ENCODE results near the gene COA5.
"Not testable (repeated sequence)": the region's sequence is repeated elsewhere in the genome, so short reads cannot be mapped to it uniquely, and the experiment has no call there.

Gene COA5

DNA sequence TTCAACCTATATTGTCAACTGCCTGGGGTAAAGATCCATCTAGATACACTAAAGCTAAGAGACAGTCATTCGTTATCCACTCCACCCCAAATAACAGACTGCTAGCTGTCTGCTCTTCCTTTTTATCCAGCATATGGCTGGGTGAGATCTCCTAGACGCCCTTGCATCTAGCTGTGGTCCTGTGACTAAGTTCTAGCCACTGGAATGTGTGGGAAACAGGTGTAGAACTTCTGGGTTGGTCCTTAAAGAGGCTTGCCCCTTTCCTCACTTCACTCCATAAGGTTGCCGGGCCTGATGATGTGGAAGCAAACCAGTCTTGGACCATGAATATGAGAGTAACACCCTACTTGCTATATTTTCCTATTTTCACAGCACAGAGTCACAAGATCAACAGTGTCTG, 3.2 kb downstream of the COA5 start:
- no peak for DNase-seq

DNA sequence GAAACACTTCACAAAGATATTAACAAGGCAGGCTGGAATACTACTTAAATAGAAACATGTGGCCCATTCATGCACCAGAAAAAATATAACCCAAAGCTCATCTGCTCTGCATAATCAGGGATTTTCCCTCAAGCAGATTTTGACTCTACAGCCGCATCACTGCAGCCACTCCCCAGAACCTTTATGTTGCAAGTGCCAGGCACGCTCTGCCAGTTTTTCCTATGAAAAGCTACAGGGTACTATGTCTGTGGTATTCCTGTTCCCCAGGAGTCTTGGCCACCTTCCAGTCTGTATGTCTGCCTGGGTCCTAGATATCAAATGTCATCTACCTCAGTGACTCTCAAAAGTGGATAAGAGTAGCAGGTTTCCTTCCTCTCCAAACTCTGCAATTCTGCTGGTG, 3.8 kb downstream of the COA5 start:
- no peak for DNase-seq

DNA sequence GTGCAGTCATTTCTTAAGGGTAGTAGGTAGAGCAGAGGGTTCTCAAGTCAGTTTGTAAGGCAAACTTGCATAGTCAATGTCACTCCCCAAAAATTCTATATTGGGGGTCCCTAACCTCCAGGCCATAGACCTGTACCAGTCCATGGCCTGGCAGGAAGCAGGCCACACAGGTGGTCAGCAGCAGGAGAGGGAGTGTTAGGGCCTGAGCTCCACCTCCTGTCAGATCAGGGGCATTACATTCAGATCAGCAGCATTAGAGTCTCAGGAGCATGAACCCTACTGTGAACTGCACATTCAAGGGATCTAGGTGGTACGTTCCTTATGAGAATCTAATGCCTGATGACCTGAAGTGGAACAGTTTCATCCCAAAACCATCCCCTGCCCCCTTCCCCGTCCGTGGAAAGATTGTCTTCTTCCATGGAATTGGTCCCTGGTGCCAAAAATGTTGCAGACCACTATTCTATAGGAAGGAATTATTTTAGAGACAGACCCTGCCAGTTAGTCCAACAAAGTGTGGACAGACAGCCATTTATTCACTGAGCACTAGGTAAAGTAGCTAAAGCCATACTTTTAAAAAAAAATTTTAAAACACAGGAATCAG, 6.7 kb downstream of the COA5 start:
- DNase-seq, result no peak

DNA sequence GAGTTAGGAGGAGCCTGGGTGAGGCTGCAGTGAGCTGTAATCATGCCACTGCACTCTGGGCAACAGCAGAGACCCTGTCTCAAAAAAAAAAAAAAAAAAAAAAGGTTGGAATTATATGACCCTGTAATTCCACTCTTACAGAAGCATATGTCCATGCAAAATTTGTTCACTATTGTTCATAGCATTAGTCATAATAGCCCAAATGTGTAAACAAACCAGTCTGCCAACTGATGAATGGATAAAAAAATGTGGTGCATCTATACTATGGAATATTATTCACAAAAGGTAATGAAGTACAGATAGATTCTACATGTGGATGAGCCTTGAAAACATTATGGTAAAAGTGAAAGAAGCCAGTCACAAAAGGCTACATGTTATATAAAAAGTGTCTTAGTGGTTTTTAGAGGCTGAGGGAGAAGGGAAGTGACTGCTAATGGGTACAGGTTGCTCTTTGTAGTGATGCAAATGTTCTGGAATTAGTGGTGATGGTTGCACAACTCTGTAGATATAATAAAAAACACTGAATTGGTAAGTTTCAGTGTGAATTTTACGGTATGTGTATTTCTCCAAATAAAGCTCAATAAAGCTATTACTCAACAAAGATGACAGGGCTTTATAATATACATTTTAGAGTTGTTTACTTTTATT, 9.4 kb downstream of the COA5 start:
- DNase-seq, result no peak

DNA sequence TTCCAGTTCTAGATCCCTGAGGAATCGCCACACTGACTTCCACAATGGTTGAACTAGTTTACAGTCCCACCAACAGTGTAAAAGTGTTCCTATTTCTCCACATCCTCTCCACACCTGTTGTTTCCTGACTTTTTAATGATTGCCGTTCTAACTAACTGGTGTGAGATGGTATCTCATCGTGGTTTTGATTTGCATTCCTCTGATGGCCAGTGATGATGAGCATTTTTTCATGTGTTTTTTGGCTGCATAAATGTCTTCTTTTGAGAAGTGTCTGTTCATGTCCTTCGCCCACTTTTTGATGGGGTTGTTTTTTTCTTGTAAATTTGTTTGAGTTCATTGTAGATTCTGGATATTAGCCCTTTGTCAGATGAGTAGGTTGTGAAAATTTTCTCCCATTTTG, 13.6 kb downstream of the COA5 start:
- DNase-seq, result not testable (repeated sequence)

DNA sequence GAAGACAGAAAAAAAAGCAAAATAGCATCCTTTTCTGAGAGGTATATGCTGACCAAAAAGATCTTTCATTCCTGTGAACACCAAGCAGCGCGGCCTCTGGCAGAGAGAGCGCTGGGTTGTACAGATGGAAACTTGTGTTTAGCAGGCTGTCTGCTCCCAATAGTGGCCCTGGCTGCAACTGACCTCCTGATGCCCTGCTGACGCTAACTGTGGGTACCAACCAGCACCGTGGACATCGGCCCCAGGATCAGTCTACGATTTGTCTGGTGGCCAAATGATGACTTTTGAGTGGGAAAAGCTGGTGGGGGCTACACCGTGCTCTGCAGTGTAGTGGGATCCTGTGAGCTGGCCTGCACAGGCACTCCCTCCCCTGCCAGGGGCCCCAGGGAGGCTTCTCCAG, 15.7 kb downstream of the COA5 start:
- no peak for DNase-seq

DNA sequence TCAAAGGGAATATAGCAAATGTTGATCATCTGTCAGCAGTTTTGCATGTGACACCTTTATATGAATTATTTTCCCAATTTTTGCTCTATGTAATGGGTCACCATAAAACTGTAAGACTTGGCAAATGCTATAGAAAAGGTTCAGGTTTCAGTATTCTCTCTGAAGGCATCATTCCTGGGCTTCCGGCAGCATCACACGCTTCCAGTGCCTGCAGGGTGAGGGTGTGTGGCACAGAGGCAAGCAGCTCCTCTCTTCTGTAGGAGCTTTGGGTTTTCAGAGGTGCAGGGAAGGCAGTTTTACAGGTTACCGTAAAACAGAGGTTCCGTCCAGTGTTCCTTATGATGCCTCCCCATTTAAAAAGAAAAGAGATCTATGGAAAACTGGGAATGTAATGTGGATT, 18.8 kb downstream of the COA5 start:
- no peak for DNase-seq

DNA sequence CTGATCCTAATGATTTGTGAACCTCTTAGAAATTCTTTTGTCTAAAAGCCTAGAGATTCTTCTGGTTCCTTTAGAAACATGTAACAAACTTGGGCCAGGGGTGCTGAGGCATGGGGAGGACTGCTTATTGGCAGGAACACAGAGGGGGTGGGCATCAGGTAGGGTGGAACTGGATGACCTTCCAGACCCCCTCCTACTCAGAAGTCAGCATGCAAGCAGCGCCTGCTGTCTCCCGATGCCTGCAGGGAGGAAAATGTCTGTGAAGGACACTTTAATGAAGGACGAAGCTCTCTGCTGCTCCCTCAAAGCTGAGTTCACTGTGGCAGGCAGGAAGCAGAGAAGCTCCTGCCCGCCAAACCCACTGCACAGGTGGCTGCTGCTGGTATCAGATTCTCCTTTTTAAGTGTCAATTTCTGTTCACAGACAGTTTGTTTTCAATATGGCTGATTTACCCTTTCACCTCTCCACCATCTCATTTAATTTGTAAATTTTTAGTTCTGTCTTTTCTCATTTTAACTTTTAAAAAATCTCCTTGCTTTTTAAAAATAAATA, 19.4 kb downstream of the COA5 start:
- DNase-seq, result no peak

DNA sequence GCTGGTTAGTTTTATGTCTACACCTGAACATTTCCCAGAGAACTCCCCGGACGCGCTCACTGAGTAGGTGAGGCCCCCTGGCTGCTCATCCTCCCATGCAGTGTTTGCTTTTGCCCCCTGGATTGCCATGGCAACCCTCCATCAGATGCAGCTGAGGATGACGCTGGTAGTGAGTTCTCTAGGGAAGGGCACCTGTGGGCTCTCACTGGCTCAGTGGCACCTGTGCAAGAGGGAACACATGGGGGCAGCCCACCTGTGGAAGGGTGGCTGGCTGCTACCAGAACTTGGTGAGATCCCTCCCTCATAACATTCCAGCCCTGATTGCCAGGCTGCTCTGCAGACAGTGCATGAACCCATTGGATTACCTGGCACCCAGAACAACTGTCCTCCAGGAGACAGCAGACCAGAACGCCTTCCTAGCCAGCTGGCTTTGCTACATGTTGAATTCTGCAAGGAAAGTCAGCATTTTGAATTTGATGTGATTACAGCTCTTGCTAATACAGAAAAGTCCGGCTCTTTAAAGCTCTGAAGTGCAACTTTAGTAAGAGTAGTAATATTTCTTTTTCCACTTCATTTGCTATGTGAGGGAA, 21.7 kb downstream of the COA5 start:
- no peak for DNase-seq

DNA sequence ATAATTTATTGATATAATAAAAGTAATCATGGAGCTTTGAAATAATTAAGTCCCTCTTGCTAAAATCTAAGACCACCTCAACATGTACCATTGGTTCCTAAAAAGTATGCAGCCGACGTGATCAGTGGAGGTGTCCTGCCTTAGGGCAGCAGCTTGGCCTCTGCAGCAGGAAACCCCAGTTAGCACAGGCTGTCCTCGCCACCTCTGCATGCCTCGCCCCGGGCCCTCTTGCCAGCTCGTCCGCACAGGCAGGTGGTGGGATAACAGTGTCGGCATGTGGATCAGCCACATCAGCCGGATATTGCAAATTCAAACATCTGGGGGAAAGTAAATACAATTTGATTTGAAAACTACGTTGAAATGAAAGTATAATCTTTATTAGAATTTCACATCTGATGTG, 22.9 kb downstream of the COA5 start:
- no peak for DNase-seq

DNA sequence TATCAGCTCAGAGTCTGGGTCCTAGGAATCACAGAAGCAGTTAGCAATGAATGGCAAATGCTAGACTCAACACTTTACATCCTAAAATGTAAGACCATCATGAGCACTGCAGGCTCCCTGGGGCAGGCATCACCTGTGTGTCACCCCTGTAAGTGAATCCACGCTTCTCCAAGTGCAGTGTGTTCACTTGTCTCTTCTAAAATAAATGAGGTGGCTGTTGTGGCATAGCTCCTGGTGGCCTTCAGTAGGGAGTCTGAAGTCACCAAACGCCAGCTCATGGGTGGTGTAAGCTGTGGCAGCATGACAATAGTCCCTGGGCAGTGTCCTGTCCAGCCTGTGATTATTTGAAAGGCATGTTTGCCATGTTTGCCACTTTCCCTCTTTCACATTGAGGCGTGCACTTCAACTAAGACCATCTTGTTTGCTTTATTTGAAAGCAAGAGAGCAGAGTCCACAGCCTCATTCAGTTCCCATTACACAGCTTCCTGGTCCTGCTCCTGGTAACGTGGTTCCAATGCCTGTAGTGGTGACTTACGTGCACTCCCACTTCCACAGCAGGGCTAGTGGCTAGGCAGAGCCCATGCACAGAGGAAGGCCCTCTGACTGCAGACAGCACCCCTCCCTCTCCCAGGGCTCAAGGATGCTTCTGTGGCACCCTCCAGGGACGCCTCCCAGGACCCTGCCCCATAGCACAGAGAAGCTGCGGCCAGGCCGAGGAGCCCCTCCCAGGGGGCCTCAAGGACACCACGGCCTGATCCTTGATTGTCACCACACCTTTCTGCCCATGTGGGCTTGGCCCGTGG, 24.3 kb downstream of the COA5 start:
- DNase-seq, result no peak

DNA sequence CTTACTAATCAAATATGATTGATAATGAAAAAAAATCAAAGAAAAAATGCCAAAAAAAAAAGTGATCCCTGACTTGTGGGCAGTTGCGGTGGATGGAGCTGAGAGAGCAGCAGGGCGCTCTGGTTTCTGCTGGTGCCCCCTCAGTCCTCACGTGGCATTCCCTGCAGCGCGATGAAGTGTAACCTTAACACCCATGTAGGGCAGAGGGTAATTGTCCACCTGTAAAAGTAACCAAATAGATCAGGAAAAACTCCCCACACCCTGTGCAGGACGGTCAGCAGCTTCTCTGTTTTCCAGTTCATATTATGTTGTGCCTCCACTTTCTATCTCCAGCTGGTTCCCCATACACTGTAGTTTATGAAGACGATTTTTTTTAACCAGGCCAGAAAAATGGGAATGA, 25.0 kb downstream of the COA5 start:
- no peak for DNase-seq

DNA sequence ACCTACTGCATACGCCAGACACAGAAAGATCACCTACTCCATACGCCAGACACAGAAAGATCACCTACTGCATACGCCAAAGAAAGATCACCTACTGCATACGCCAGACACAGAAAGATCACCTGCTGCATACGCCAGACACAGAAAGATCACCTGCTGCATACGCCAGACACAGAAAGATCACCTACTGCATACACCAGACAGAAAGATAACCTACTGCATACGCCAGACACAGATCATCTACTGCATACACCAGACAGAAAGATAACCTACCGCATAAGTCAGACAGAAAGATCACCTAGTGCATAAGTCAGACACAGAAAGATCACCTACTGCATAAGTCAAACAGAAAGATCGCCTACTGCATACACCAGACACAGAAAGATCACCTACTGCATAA, 25.8 kb downstream of the COA5 start:
- no peak for DNase-seq

DNA sequence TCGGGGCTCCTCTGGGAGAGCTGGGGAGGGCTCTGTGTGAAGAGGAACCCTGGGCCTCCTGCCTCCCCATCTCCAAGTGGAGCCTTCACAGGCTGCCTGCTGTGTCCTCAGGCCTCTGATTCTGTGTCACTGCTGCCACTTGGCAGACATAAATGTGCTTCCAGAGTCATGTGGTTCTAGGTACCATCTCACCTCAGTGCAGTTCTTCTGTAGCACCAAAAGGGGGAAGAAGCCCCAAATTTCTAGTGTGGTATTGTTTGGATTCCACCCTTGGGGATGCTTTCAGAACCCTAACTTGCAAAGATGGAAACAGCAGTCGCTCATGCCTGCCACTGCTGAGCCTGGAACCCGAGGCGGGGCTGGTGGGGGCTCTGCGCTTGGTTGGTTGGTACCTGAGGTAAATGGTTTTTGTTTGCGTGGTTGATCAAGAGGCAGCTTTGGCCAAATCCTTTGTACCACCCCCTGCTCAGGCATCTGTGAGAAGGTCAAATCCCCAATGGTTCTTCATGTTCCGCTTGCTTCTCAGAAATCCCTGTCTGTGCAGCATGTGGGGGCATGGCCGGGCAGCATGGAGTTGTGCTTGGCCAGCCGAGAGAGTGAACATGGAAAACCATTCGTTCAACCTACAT, 27.5 kb downstream of the COA5 start:
- no peak for DNase-seq

DNA sequence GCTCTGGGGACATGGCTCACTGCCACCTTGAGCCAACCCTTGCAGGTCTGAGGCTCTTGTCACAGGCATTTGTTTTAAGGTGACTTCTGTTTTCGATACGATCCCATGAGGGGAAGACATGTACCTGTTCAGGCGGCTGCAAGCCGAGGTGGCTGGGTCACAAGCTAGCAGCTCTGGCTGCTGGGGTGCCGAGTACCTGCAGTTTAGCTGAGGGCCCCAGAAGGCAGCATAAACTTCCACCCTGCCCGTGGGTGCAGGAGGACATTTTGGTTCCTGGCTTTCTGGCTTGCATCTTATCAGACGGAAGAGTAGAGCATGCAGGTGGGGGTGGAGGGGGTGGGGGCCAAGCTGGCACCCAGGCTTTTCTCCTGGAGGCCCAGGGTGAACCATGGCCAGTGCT, 28.4 kb downstream of the COA5 start:
- no peak for DNase-seq

DNA sequence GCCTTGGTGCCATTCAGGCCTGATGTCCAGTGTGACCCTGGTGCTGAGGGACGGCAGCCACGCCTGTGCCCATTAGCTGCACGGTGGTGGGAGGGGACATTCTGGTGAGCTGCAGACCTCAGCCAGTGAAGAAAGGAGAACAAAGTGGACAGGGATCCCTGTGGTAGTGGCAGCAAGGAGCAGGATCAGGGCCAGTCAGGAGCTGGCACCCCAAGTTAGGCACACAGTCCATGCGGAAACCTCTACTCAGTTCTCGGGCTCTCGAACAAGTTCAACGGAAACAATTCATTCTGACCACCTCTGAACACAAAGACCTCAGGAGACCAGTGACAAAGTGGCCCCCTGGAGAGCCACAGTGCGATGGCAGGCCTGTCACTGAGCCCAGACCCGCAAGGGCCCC, 30.1 kb downstream of the COA5 start:
- DNase-seq, result no peak

DNA sequence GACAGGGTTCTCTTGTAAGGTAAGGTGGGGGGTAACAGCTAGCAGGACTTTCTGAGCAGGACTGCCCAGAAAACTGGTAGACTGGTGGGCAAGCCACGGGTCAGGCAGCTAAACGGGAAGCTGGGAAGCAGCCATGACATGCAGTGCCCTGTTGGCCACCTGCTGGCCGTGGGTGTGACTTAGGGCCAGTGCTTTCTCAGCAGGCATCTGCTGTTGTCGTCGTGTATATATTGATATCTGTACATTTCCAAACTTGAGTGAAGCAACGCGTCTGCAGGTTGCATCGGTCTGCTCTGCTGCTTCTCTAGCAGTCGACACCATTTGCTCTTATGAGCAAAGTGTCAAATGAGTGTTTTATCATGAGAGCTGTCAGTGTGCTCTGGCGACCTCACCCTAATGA, 31.0 kb downstream of the COA5 start:
- no peak for DNase-seq

DNA sequence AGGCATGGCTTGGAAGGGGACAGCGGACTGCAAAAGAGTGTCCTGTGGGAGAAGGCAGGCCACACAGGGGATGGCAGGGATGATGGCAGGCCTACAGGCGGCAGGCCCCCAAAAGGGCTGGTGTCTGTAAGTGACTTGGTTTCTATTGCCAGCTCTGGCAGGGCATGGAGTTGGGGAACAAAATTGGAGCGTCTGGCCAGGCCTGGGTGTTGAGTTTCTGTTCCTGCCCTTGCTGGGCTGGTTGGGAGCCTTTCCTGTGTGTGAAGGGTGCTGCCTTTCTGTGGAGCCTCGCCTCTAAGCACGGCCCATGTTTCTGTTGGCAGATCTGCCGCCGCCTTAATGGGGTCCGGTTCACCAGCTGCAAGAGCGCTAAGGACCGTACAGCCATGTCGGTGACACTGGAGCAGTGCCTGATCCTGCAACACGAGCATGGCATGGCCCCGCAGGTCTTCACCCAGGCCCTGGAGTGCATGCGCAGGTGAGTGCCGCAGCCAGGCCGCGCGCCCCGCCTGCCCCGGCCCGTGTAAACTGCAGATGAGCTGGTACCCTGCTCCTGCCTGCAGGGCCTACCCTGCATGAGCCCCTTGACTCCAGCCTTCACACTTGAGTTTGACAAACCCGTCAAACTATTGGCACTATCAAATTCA, 31.5 kb downstream of the COA5 start:
- no peak for DNase-seq

DNA sequence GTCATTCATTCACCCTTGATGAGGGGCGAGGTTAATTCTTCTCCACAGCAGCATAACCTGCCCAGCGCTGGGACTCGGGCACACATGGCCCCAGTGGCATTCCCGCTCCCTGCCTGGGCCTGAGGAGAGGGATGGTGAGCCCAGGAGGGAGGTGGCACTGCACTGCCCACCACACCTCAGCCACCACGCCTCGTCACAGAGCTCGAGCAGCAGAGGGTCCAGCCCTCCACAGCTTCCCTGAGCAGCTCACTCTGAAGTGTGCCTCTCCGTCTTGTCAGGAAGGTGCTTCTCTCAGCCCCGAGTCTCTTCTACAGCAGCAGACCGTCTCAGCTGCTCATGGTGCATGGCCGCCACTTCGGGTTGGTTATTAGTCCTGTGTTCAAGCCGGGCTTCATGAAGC, 34.9 kb downstream of the COA5 start:
- no peak for DNase-seq

DNA sequence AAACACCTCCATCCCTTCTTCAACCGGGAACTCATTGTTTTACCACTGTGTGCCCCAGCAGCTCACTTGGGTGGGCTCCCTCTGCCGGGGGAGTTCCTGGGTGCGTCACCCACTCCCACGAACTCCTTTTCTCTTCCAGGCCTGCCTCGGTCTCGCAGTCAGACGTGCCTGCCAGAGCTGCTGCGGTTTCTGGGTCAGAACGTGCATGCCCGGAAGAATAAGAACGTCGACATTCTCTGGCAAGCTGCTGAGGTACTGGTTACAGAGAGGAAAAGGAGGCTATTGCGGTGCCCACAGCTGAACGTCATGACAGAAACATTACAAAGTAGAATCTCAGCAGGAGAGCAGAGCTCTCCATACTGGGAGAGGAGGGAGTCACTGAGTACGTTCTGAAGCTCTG, 35.6 kb downstream of the COA5 start:
- no peak for DNase-seq

DNA sequence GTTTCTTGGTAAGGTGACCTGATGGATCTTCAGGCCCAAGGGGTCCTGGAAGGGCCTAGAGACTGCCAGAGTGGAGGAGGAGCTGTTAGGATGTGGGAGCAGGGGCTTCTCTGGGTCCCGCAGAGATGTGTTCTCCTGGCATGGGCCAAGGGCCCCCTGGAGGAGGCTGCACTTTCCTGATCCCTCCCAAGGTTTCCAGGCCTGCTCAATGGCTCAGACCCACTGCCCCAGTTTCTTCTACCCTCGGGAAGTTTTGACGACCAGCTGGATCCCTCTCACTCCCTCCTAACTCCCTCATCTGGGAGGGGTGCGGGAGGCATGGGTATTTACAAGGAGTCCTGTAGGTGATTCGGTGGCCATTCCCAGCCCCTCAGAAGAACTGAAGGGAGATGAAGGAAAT, 36.1 kb downstream of the COA5 start:
- DNase-seq, result no peak

DNA sequence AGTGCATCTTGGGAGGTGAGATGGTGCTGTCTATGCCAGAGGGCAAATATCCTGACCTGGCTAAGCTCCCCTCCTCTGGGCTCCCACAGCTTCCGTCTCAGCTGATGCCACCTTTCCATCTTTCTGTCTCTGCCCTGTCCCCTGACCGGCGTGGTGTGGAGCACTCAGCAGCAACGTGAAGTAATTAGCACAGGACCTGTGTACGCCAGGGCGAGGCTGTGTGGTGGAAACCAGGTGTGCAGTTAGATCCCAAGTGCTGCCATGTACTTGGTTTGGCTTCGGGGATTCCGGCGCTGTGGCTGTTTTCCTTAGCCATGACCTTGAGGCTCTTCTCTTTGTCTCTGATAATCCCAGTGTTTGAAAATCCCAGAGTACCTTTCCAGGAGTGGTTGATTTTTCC, 36.5 kb downstream of the COA5 start:
- no peak for DNase-seq

Measured in CD4-positive, alpha-beta T cell treated with Interleukin-4 for 4 hours (primary cell).